Measurements from ENCODE around the gene NFIX. TPM values are rescaled to one million over a fixed set of nuclear protein-coding genes. Genes with fewer than 3 reads are reported as not detected.
A peak's percentile ranks its signal among the peaks of the same experiment; 100 is the strongest.

The NFIX gene
- total and polyA plus RNA-seq, 9 of the 15 experiments (the other 6 are each of a cell fraction or from before 2014, with no cell fraction given): 0.28 to 26.8 (median 5.4) TPM

DNA sequence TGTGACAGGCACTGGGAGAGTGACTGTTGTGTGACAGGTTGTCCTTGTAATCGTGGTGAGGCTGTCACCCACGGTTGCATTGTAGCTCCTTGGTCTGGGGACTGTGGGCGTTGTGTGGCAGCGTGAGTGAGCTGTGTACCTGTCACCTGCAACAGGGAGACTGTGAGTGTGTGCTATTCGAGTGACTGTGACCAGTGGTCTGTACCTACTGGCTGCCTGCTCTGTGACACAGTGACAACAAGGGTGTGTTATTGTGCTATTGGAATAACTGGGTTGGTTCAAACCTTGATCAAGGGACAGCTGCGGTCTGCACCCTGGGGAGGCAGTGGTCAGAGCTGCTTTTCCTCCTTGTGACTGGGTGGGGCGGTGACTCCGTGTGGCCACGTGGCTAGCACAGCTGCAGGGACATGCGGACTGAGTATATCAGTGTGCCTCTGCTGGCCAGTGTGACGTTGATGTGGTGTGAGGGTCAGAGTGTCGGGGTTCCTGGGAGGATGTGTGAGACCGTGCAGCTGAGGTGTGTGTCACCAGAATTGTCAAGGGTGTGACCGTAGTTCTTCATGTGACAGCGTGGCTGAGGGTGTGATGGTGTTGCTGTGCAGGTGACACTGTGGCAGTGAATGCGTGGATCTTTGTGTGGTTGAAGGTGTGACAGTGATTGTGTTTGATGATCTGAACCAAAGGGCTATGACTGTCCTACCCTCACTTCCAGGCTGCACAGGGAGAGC lies 10.1 kb upstream of the NFIX start (continued):
- TF ChIP-seq, protein P1, sequence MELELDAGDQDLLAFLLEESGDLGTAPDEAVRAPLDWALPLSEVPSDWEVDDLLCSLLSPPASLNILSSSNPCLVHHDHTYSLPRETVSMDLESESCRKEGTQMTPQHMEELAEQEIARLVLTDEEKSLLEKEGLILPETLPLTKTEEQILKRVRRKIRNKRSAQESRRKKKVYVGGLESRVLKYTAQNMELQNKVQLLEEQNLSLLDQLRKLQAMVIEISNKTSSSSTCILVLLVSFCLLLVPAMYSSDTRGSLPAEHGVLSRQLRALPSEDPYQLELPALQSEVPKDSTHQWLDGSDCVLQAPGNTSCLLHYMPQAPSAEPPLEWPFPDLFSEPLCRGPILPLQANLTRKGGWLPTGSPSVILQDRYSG (tag; conservative IDR thresholded peaks at IDR 0.05; ENCODE audit: low read depth): peak; percentile 67; the same call in 1 of the 2 replicates
- TF ChIP-seq NKRF (IDR thresholded peaks at IDR 0.05; ENCODE audit: borderline replicate concordance): peak; percentile 90; the same call in 1 of the 2 replicates
- peak; percentile 61; the same call in 1 of the 2 replicates for TF ChIP-seq CREB1 (IDR thresholded peaks at IDR 0.05)
- peak; percentile 81; the same call in 1 of the 2 replicates for TF ChIP-seq CREB1 (CRISPR knock-in tag; IDR thresholded peaks at IDR 0.05)
- TF ChIP-seq, protein P2, sequence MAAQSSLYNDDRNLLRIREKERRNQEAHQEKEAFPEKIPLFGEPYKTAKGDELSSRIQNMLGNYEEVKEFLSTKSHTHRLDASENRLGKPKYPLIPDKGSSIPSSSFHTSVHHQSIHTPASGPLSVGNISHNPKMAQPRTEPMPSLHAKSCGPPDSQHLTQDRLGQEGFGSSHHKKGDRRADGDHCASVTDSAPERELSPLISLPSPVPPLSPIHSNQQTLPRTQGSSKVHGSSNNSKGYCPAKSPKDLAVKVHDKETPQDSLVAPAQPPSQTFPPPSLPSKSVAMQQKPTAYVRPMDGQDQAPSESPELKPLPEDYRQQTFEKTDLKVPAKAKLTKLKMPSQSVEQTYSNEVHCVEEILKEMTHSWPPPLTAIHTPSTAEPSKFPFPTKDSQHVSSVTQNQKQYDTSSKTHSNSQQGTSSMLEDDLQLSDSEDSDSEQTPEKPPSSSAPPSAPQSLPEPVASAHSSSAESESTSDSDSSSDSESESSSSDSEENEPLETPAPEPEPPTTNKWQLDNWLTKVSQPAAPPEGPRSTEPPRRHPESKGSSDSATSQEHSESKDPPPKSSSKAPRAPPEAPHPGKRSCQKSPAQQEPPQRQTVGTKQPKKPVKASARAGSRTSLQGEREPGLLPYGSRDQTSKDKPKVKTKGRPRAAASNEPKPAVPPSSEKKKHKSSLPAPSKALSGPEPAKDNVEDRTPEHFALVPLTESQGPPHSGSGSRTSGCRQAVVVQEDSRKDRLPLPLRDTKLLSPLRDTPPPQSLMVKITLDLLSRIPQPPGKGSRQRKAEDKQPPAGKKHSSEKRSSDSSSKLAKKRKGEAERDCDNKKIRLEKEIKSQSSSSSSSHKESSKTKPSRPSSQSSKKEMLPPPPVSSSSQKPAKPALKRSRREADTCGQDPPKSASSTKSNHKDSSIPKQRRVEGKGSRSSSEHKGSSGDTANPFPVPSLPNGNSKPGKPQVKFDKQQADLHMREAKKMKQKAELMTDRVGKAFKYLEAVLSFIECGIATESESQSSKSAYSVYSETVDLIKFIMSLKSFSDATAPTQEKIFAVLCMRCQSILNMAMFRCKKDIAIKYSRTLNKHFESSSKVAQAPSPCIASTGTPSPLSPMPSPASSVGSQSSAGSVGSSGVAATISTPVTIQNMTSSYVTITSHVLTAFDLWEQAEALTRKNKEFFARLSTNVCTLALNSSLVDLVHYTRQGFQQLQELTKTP (IDR thresholded peaks at IDR 0.05; ENCODE audit: low read depth in 1 of 2, partially characterized antibody in 2 of 2): no peak
- TF ChIP-seq ETV5 (CRISPR knock-in tag; IDR thresholded peaks at IDR 0.05; ENCODE audit: low read depth): 0 out of 2 replicates have a peak, but pooled peaks have one; percentile 23
- TF ChIP-seq FOXK2 (conservative IDR thresholded peaks at IDR 0.05 in 1 of 2, IDR thresholded peaks at IDR 0.05 in 1 of 2; ENCODE audit: low read depth in 2 of 2): peak; percentile 87 to 92; a peak in 3 of 4 replicates
- TF ChIP-seq ZC3H11A (IDR thresholded peaks at IDR 0.05; ENCODE audit: low read depth, low read length): 0 out of 2 replicates have a peak, but pooled peaks have one; percentile 30
- no peak for TF ChIP-seq ILK (tag; IDR thresholded peaks at IDR 0.05; ENCODE audit: borderline replicate concordance, low read depth)
- TF ChIP-seq JUN (IDR thresholded peaks at IDR 0.05; ENCODE audit: borderline replicate concordance, low read depth, low read length): peak; percentile 69
- TF ChIP-seq JUN (CRISPR knock-in tag; IDR thresholded peaks at IDR 0.05; ENCODE audit: borderline replicate concordance): peak; percentile 73; the same call in 1 of the 2 replicates
- TF ChIP-seq ZNF143 (CRISPR knock-in tag; IDR thresholded peaks at IDR 0.05): 0 out of 2 replicates have a peak, but pooled peaks have one; percentile 43
- TF ChIP-seq ZNF778 (CRISPR knock-in tag; IDR thresholded peaks at IDR 0.05): no peak
- TF ChIP-seq ARID4B (CRISPR knock-in tag; IDR thresholded peaks at IDR 0.05): peak; percentile 96
